Endothelial cell (in vitro differentiated cells): ENCODE results near the gene GPC5. TPM values are rescaled to one million over a fixed set of nuclear protein-coding genes. Genes with fewer than 3 reads are reported as not detected.

Source experiments
- DNase-seq: peaks from one replicate; pipeline ENCODE4 v3.0.0; 2021; ENCODE audit warnings: low spot score
- H3K27ac Mint-ChIP-seq: one replicate; pipeline ENCODE4 v1.8.0; 2021; ENCODE audit warnings: mixed read lengths, inconsistent platforms; ENCODE audit not compliant: unreplicated experiment
- H3K27me3 Mint-ChIP-seq: one replicate; pipeline ENCODE4 v1.8.0; 2021; ENCODE audit warnings: mild to moderate bottlenecking, moderate library complexity, mixed read lengths, inconsistent platforms; ENCODE audit not compliant: unreplicated experiment
- H3K36me3 Mint-ChIP-seq: one replicate; pipeline ENCODE4 v1.8.0; 2021; ENCODE audit warnings: mild to moderate bottlenecking, low read depth, mixed read lengths, inconsistent platforms; ENCODE audit not compliant: unreplicated experiment
- H3K4me1 Mint-ChIP-seq: one replicate; pipeline ENCODE4 v1.8.0; 2021; ENCODE audit warnings: mild to moderate bottlenecking, mixed read lengths, inconsistent platforms; ENCODE audit not compliant: unreplicated experiment
- H3K4me3 Mint-ChIP-seq: one replicate; pipeline ENCODE4 v1.8.0; 2021; ENCODE audit warnings: mild to moderate bottlenecking, mixed read lengths, inconsistent platforms; ENCODE audit not compliant: unreplicated experiment
- H3K9me3 Mint-ChIP-seq: one replicate; pipeline ENCODE4 v1.8.0; 2021; ENCODE audit warnings: mixed read lengths, inconsistent platforms; ENCODE audit not compliant: unreplicated experiment
- total RNA-seq: library from RNA; stranded (reverse); fragmentation: NEBNext Ultra II Directional; extraction: Animal tissue kit (Norgen Biotek cat#: 25700); gene quantifications from one replicate; pipeline ENCODE4 v1.2.1, GENCODE V29; 2021; ENCODE audit not compliant: unreplicated experiment
- TF ChIP-seq, protein P1 (sequence below): fragments of 200-600 bp; sonication (generic); IDR thresholded peaks from one replicate; pipeline ENCODE4 v1.5.0; 2021; ENCODE audit warnings: antibody characterized with exemption; ENCODE audit not compliant: unreplicated experiment

GPC5 gene
- total RNA-seq, 1 donor from 2014 or later, result not detected

- no peaks in the 10 kb centered on the region for H3K4me1 Mint-ChIP-seq
- DNase-seq, result no peak
- TF ChIP-seq, protein P1, sequence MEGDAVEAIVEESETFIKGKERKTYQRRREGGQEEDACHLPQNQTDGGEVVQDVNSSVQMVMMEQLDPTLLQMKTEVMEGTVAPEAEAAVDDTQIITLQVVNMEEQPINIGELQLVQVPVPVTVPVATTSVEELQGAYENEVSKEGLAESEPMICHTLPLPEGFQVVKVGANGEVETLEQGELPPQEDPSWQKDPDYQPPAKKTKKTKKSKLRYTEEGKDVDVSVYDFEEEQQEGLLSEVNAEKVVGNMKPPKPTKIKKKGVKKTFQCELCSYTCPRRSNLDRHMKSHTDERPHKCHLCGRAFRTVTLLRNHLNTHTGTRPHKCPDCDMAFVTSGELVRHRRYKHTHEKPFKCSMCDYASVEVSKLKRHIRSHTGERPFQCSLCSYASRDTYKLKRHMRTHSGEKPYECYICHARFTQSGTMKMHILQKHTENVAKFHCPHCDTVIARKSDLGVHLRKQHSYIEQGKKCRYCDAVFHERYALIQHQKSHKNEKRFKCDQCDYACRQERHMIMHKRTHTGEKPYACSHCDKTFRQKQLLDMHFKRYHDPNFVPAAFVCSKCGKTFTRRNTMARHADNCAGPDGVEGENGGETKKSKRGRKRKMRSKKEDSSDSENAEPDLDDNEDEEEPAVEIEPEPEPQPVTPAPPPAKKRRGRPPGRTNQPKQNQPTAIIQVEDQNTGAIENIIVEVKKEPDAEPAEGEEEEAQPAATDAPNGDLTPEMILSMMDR, result no peak
- no peak overlapping the region for H3K4me3 Mint-ChIP-seq
- no peaks in the 10 kb centered on the region for H3K27me3 Mint-ChIP-seq
- no peaks in the 10 kb centered on the region for H3K36me3 Mint-ChIP-seq
- no peaks in the 10 kb centered on the region for H3K9me3 Mint-ChIP-seq
- H3K27ac Mint-ChIP-seq, result no peak overlapping the region
Measured at GRCh38 chr13:92483894-92484293, 1085.5 kb downstream of the GPC5 start.

DNA sequence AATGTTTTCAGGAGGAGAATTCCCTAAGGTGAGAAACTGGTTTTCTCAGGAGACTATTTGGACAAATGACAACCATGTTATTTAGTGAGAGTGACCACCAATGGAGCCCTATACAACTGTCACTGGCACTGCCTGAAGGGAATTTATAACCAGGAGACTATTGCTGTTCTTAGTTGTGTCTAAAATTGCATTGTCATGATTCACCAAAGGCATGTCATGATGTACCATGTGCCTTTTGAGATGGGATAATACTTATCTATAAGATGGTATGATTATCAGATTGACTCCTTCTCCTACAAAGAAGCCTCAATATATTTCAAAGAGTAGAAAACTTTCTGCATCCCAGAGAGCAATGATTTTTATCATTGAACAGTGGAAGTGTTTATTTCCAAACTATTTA, 1088.8 kb downstream of the GPC5 start:
- Mint-ChIP-seq H3K9me3 (no peaks in the 10 kb centered on the region), H3K27me3 (no peaks in the 10 kb centered on the region), H3K4me3 (no peak overlapping the region), H3K27ac (no peak overlapping the region), H3K36me3 (no peaks in the 10 kb centered on the region), H3K4me1 (no peaks in the 10 kb centered on the region)
- DNase-seq, result no peak
- TF ChIP-seq, protein P1, result no peak

GRCh38 chr13:92488249-92488852, 1089.9 kb downstream of the GPC5 start:
- Mint-ChIP-seq H3K4me3 (no peak overlapping the region), H3K9me3 (no peaks in the 10 kb centered on the region), H3K36me3 (no peaks in the 10 kb centered on the region), H3K27me3 (no peaks in the 10 kb centered on the region), H3K4me1 (no peaks in the 10 kb centered on the region), H3K27ac (no peak overlapping the region)
- TF ChIP-seq, protein P1, result no peak
- DNase-seq, result no peak

DNA sequence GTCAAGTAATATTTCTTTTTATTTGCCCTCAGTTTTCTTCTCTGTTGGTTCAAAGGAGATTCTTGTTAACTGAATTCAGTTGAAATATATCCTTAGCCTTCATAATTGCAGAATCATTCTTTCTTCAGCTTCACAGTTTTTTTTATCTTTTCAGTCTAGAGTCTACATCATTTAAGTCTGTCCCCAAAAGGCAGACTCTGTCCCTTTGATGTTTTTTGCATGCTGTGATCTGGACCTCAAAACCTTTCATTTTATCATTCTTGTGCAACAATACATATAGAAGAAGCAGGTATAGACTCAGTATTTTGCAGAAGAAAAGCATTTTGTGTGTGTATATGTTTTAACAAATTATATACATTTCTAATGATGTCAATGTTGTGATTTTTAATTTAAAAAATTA, 1093.4 kb downstream of the GPC5 start:
- H3K36me3 Mint-ChIP-seq, result no peaks in the 10 kb centered on the region
- no peaks in the 10 kb centered on the region for H3K9me3 Mint-ChIP-seq
- no peaks in the 10 kb centered on the region for H3K27me3 Mint-ChIP-seq
- TF ChIP-seq, protein P1, result no peak
- no peaks in the 10 kb centered on the region for H3K4me1 Mint-ChIP-seq
- no peak overlapping the region for H3K27ac Mint-ChIP-seq
- no peak overlapping the region for H3K4me3 Mint-ChIP-seq
- DNase-seq, result no peak

DNA sequence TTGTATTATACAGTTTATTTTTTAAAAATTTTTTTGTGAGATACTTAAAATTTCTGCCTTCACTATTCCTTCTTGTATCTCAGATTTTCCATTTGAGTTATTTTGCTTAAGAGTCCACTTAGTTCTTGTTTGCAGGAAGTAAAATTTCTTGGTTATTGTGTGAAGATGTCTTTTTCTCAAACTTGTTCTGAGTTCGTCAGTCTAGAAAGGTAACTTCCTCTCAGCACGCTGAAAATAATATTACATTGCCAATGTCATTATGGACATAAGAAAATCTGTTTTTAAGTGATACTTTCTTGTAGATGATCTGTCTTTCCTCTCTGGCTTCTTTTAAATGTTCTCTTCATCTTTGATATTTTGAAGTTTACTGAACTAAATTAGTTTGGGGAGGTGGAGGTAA, 1096.5 kb downstream of the GPC5 start:
- H3K27me3 Mint-ChIP-seq, result peaks cover 2% of the 10 kb centered on the region

More for the DNA sequence above, 1096.5 kb downstream of the GPC5 start:
- TF ChIP-seq, protein P1, result no peak
- DNase-seq, result no peak
- no peak overlapping the region for H3K27ac Mint-ChIP-seq
- H3K36me3 Mint-ChIP-seq, result no peaks in the 10 kb centered on the region
- H3K4me1 Mint-ChIP-seq, result no peaks in the 10 kb centered on the region
- no peaks in the 10 kb centered on the region for H3K9me3 Mint-ChIP-seq
- no peak overlapping the region for H3K4me3 Mint-ChIP-seq
